Testis (tissue), 3 donors: ENCODE results near the gene SLC38A10. TPM values are rescaled to one million over a fixed set of nuclear protein-coding genes. Genes with fewer than 3 reads are reported as not detected.

Experiments
- DNase-seq: peaks from one replicate; pipeline ENCODE4 v3.0.0-alpha.2; 2019
- H3K27ac ChIP-seq, 2 donors: fragments of 200-600 bp; sonication (generic); one replicate each; pipeline ENCODE4 v1.5.1; 2019
- H3K27me3 ChIP-seq: fragments of 200-600 bp; sonication (generic); one replicate; pipeline ENCODE4 v1.5.1; 2019
- H3K36me3 ChIP-seq: fragments of 200-600 bp; sonication (generic); one replicate; pipeline ENCODE4 v1.5.1; 2017; ENCODE audit warnings: low read depth; ENCODE audit errors: missing control alignments
- H3K4me1 ChIP-seq: fragments of 200-600 bp; sonication (generic); one replicate; pipeline ENCODE4 v1.5.1; 2019
- H3K4me3 ChIP-seq, 2 donors: fragments of 200-600 bp; sonication (generic); one replicate each; pipeline ENCODE4 v1.5.1; 2017 to 2019
- H3K9me3 ChIP-seq: fragments of 200-600 bp; sonication (generic); one replicate; pipeline ENCODE4 v1.5.1; 2017
- CTCF ChIP-seq, 3 experiments: fragments of 450-650 bp in 2 of 3; fragments of 200-600 bp in 1 of 3; sonication (generic) in 1 of 3; IDR thresholded peaks; one replicate each; pipeline ENCODE4 v1.5.1; 2016 to 2019; ENCODE audit warnings: antibody characterized with exemption in 3 of 3, mild to moderate bottlenecking in 2 of 3, moderate library complexity in 1 of 3
- POLR2A ChIP-seq: fragments of 450-650 bp; IDR thresholded peaks from one replicate; pipeline ENCODE4 v1.6.1; 2017; ENCODE audit warnings: antibody characterized with exemption, mild to moderate bottlenecking, moderate library complexity
- WGBS, 2 donors: methylation state at CpG; one replicate each; pipeline ENCODE4 v1.1.5; 2018; 5-methylcytosine and 5-hydroxymethylcytosine counted together
- intact Hi-C: fragments of 100-400 bp; cut with DNase I; formaldehyde crosslinking; loops from one replicate; pipeline ENCODE4 v1.15.1; 2023; ENCODE audit warnings: low total_unique reads
- polyA plus RNA-seq: library from polyadenylated mRNA; stranded (reverse); fragments of 350-450 nt; fragmentation: Illumina TruSeq; extraction: RNeasy Lipid Tissue Mini Kit (QIAGEN cat#74804); gene quantifications from one replicate; pipeline ENCODE4 v1.2.3, GENCODE V29; 2014; ENCODE audit warnings: low read depth, low replicate concordance; ENCODE audit not compliant: insufficient read depth
- total RNA-seq, 2 donors: library from RNA; depleted of rRNA; stranded (reverse); fragments of >200 nt; gene quantifications; one replicate each; pipeline ENCODE4 v1.2.3, GENCODE V29; 2016

SLC38A10 gene
- total and polyA plus RNA-seq, 3 donors from 2014 or later = 77.1 to 150 (median 131) TPM

- Histone ChIP-seq H3K9me3 (no peaks in the 10 kb centered on the region), H3K4me3 (no peak overlapping the region), H3K27ac (no peak overlapping the region), H3K4me1 (peaks cover 4% of the 10 kb centered on the region), H3K27me3 (no peaks in the 10 kb centered on the region), H3K36me3 (no peaks in the 10 kb centered on the region)
- WGBS, 2 donors = 88% methylated on average over 10 to 11 of the region's 11 CpGs
- TF ChIP-seq POLR2A (no peak), CTCF (IDR thresholded peaks at IDR 0.05) (no peak)
- intact Hi-C loops = no loop called here
- no peak for DNase-seq
Measured at GRCh38 chr17:81276781-81277180, 18.3 kb downstream of the SLC38A10 start.

DNA sequence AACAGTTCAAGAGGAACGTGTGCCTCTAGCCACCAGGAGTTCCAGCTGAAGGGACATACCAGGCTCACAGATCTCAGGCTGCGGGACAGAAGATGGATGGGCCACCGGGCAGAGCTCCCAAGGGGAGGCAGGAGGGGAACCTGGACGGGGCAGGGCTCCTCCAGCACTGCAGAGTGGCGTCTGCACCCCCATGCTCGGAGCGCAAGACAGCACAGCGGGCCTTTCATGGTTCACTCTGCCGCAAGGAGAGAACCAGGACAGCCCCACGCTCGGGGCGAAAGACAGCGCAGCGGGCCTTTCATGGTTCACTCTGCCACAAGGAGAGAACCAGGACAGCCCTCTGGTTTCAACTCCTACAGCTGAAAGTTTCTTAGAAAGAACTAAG is 20.6 kb downstream of the SLC38A10 start:
- Histone ChIP-seq H3K27ac (no peak overlapping the region), H3K4me3 (no peak overlapping the region), H3K36me3 (no peaks in the 10 kb centered on the region), H3K4me1 (peaks cover 4% of the 10 kb centered on the region), H3K27me3 (no peaks in the 10 kb centered on the region), H3K9me3 (no peaks in the 10 kb centered on the region)
- DNase-seq = no peak
- intact Hi-C loops = no loop called here
- TF ChIP-seq POLR2A (no peak), CTCF (IDR thresholded peaks at IDR 0.05) (no peak)
- 92 to 96% methylated on average over 8 to 14 of the region's 14 CpGs for WGBS, 2 donors

DNA sequence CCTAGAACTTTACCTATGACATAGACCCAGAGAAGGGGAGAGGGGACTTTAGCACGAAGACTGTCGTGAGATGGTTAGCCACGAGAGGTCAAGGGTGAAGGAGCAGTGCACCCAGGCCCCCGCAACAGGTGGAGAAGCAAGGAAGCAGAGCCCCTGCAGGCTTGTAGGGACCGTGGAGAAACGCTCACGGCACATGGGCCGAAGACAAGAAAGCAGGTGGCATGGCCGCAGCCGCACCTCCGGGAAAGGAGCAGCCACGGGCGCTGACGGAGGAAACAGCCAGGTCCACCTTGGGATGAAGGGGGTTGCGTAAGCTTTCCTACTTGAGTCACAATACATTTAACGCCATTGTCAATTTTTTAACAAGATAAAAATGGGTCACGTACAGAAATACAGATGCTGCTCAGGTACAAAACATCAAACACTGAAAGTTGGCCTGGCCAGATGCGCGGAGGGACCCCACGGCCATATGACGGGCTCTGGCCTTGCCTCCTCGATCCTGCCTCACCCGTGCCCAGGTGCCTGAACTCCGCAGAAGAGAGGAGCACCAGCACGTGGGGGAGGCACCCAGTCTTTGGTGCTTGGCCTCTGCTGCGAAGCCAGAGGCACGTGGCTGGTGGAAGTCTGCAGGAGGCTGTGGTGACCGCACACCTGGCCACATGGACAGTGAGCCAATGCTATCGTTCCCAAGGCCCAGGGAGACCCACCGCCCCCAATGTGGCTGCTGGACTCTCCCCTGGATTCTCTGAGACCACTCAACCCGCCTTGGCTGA is 21.2 kb downstream of the SLC38A10 start:
- H3K4me1 ChIP-seq = peaks cover 4% of the 10 kb centered on the region
- WGBS, 2 donors = 92% methylated on average over 26 to 31 of the region's 31 CpGs
- no peaks in the 10 kb centered on the region for H3K36me3 ChIP-seq
- H3K27ac ChIP-seq = no peak overlapping the region
- H3K4me3 ChIP-seq = no peak overlapping the region
- no peaks in the 10 kb centered on the region for H3K27me3 ChIP-seq
- intact Hi-C loops = no loop called here
- TF ChIP-seq CTCF (IDR thresholded peaks at IDR 0.05) (no peak), POLR2A (no peak)
- no peaks in the 10 kb centered on the region for H3K9me3 ChIP-seq
- DNase-seq = no peak

- no peak for TF ChIP-seq POLR2A
- no peak for TF ChIP-seq CTCF (IDR thresholded peaks at IDR 0.05)
- no peak overlapping the region for H3K4me3 ChIP-seq
- no peak overlapping the region for H3K27ac ChIP-seq
- no peaks in the 10 kb centered on the region for H3K9me3 ChIP-seq
- no peaks in the 10 kb centered on the region for H3K4me1 ChIP-seq
- H3K36me3 ChIP-seq = no peaks in the 10 kb centered on the region
- H3K27me3 ChIP-seq = no peaks in the 10 kb centered on the region
- 87 to 90% methylated on average over 12 of the region's 12 CpGs for WGBS, 2 donors
- intact Hi-C loops = no loop called here
- DNase-seq = no peak
Measured at GRCh38 chr17:81272616-81273015, 22.5 kb downstream of the SLC38A10 start.

DNA sequence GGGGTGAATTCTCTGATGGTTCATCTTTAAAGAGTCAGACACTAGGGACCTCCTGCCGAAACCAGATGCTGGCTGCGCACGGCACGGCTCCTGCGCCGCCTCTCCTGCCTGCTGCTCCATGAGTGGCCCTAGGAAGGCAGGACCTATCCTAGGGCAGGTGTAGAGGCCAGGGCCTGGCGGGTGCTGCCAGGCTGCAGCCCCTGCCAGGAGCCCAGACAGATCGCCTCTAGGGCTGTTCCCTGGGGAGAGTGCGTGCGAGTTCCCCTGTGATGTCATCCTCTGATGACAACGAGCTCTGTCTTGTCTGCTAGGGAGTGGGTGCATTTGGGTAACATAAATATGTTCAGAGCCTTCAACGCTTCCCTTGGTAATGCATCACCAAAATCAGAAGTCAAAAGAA is 23.9 kb downstream of the SLC38A10 start:
- no peak overlapping the region for H3K27ac ChIP-seq
- no peaks in the 10 kb centered on the region for H3K4me1 ChIP-seq
- H3K4me3 ChIP-seq = no peak overlapping the region
- no peak for DNase-seq
- no peaks in the 10 kb centered on the region for H3K9me3 ChIP-seq
- intact Hi-C loops = no loop called here
- no peak for TF ChIP-seq POLR2A
- TF ChIP-seq CTCF (IDR thresholded peaks at IDR 0.05) = no peak
- H3K36me3 ChIP-seq = no peaks in the 10 kb centered on the region
- H3K27me3 ChIP-seq = no peaks in the 10 kb centered on the region
- 95 to 100% methylated on average over 3 to 12 of the region's 12 CpGs for WGBS, 2 donors
